SU-DHL-6 (cell line): ENCODE results near the gene FOXK2.

Experiments used
- EZH2phosphoT487 ChIP-seq: fragments of 200-600 bp; sonication (generic), shearing (Covaris generic); conservative IDR thresholded peaks from 2 replicates; pipeline ENCODE4 v1.6.1; 2018; ENCODE audit warnings: mild to moderate bottlenecking, antibody characterized with exemption, low read length, moderate library complexity, mixed read lengths
- TF ChIP-seq, protein P1 (sequence below): fragments of 200-600 bp; sonication (generic); IDR thresholded peaks from one replicate; pipeline ENCODE4 v1.5.1; 2017; ENCODE audit warnings: antibody characterized with exemption, mild to moderate bottlenecking, low read length, moderate library complexity; ENCODE audit not compliant: insufficient read depth, poor library complexity, severe bottlenecking

DNA sequence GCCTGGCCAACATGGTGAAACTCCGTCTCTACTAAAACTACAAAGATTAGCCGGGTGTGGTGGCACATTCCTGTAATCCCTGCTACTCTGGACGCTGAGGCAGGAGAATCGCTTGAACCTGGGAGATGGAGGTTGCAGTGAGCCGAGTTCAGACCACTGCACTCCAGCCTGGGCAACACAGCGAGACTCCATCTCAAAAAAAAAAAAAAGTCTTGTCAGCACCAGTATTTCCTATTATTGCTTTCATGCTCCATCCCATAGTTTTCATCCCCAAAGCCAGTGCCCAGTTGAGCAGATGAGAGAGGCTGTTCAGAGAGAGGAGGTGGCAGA, 70.3 kb downstream of the FOXK2 start:
- TF ChIP-seq, protein P1, sequence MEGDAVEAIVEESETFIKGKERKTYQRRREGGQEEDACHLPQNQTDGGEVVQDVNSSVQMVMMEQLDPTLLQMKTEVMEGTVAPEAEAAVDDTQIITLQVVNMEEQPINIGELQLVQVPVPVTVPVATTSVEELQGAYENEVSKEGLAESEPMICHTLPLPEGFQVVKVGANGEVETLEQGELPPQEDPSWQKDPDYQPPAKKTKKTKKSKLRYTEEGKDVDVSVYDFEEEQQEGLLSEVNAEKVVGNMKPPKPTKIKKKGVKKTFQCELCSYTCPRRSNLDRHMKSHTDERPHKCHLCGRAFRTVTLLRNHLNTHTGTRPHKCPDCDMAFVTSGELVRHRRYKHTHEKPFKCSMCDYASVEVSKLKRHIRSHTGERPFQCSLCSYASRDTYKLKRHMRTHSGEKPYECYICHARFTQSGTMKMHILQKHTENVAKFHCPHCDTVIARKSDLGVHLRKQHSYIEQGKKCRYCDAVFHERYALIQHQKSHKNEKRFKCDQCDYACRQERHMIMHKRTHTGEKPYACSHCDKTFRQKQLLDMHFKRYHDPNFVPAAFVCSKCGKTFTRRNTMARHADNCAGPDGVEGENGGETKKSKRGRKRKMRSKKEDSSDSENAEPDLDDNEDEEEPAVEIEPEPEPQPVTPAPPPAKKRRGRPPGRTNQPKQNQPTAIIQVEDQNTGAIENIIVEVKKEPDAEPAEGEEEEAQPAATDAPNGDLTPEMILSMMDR: no peak
- no peak for TF ChIP-seq EZH2phosphoT487
